Lung microvascular endothelial cell (primary cell): ENCODE results near the gene FAM171A1. TPM values are rescaled to one million over a fixed set of nuclear protein-coding genes. Genes with fewer than 3 reads are reported as not detected.

Source experiments
- DNase-seq, 2 donors: peaks; one replicate each; pipeline versions ENCODE4 v3.0.0 to v3.0.0-alpha.2; 2010; ENCODE audit warnings: low read depth in 2 of 2
- total RNA-seq: library from RNA; depleted of rRNA; stranded (reverse); fragments of >200 nt; gene quantifications from 2 replicates; pipeline ENCODE4 v1.2.1, GENCODE V29; 2014

FAM171A1 gene
- total RNA-seq, 1 donor from 2014 or later = 40.9 TPM

DNA sequence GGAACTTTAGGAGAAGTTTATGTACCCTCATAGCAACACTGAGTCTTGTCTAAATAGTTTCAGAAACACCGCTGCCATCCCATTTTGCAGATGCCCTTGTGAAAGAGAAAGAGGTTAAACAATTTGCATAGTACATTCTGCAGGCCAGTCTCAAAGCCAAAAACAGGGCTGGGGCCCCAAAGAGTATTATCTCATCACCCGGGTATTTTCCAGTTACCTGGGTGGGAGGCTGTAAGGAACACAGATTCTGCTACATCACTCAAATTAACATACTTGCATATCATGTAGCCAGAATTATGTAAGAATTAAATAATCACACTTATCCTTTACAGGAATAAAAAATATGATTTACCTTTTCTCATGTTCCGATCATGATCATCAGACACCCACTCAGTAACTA lies 3.1 kb upstream of the FAM171A1 start:
- DNase-seq = no peak

DNA sequence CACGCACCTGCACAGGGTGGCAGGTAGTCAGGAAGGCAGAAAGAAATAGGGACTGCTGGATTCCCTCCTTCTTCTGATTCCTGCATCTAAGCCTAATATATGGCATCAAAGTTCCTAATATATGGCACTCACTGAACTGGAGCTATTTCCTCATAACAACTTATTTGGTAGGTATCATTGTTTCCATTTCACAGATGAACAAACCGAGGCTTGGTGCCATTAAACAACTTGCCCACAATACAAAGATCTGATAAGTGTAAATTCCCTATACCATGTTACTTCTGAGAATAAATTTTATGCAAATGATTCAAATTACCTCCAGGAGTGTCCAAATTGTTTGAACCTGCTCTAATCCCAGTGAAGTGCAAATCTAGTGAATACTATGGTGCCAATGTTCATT lies 2.1 kb upstream of the FAM171A1 start:
- no peak for DNase-seq

DNA sequence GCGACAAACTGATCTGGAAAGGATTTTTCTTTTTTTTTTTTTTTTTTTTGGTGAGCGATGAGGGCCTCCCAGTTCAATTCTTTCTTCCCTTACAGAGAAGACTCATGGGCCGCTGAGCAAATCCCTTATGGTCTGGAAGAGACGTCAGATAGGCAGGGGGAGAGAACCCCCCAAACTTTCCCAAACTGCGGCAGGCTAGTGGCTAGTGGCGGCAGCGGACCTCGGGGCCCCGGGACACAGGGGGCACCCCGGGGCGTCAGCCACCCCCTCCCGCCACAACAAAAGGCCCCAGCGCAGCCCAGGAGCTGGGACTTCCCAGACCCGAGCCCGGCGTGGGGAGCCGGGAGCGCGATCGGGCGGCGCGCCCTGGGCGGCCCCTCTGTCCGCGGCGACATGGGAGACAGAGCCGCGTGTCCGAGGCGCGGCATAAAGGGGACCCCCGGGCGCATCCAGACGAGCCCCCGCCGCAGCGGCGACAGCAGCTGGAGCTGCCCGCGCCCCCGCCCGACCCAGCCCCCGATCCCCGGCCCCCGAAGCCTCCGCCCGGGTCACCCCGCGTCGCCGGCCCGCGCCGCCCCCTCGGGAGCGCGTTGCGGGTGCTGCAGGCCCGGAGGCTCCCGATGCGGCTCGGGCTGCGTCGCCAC lies 755 bp downstream of the FAM171A1 start:
- DNase-seq = peak; percentile 30 to 40

DNA sequence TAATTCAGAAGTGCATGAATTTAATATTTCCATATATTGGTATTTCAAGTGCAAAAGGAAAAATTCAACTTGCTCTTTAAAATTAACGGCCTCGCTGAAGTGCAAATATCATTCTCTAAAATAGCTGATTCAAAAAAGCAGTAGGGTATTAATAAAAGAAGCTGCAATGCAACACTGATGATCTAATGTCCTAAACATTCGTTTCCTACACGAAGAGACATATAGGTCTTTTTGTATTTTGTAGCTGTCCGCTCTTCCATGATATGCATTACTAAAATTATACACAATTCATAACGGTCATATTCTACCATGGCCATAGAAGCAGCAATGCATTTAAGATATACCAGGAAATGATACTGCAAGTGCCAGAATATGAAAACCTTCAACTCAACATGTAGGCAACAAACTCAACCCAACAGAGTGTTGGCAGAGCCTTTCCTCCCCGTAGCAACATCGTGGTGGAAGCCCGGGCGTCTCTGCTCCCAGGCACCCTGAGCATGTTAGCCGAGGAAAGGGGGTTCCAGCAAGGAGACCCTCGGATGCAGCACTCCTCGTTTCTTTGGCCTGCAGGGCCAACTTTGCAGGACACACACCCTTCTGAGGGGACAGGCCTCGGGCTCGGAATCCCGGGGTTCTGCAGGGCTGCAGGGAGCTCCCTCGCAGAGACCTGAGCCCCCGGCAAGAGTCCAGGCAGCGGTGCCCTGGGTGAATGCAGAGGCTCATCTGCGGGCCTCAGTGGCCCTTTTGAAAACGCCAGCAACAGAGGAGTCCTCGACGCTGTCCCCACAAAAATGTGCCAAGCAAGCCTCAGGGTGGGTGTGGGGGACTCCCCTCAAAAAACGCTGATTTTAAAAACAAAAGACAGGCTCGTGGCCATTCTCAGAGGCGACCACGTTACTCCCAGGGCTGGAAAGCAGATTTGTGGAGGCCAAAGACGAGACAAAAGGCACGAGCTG lies 1.6 kb downstream of the FAM171A1 start:
- DNase-seq = peak; percentile 19 to 30

DNA sequence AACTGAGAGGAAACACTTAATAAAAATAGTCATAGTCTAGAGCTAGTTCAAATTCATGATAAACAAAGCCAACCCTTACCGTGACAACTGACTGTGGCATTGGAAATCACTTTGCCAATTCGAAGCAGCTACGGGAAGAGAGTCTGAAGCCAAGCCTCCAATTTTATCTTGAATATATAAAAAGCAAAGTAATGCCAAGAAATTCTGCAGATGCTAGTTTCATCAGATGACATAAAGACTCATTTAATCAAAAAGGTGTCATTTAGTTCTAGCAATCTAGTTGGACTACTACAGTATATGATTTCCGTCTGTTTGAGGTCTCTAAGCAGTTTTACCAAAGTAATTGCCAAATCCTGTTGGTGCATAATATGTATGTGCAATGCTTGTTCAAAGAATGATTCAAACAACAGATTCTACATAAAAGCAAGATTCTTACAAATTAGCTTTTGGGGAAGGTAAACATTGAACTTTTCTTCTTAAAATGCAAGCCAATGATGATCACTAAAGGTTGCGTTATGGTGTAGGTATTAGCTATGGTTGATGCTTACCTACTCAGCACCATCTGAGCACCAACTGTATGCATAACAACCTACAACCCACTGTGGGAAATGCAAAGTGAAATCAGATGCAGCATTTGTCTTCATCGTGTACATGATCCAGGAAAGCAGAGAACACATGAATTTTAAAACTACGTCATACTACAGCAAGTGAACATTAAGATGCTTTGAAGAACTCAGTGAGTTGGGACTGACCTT lies 2.8 kb downstream of the FAM171A1 start:
- no peak for DNase-seq

DNA sequence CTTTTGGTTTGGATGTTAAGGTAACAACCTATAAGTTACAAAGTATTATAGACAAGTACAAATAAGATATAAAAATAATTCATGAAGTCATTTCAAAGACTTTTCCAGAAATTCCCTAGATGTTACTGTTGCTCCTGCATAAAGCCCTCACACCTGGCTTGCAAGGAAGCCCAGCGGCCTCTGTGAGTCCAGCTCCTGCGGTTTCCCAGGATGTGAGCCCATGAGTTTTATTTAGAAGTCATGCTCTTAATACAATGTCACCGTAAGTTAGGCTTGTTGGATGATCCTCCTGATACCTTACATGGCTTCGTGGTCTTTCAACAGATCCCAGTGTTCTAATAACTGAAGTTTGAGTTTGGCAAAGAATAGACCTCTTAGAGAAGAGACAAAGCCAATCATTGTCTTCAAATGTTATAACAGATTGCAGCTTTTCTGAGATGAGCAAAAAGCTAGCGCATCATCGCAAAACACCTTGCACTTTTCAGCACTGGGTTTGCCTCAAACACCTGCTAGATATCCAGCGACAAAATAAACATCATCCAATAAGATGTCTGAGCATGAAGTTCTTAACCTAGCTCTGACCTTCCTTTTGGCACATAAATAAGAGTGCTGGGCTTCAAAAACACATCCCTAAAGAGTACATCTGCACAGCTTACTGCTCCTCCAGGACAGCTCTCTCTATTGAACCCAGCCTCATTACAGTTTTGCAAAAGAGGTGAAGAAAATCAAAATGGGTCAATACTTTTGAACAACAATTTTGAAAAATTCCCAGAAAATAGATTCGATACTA lies 3.6 kb downstream of the FAM171A1 start:
- no peak for DNase-seq

DNA sequence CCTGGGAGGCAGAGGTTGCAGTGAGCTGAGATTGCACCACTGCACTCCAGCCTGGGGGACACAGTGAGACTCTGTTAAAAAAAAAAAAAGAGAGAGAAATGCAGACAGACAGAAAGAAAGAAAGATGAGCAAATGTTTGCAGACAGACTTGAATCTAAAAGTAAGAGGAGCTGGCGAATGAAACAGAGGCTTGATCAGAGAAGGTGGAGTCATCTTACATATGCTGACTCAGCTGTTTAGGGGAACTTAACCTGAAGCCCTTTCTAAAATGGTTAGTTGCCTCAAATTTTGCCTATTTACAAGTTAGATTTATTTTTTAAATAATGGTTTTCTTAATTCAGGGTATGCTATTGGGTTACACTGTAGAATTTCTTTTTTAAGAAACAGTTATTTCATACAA lies 5.4 kb downstream of the FAM171A1 start:
- DNase-seq = no peak

DNA sequence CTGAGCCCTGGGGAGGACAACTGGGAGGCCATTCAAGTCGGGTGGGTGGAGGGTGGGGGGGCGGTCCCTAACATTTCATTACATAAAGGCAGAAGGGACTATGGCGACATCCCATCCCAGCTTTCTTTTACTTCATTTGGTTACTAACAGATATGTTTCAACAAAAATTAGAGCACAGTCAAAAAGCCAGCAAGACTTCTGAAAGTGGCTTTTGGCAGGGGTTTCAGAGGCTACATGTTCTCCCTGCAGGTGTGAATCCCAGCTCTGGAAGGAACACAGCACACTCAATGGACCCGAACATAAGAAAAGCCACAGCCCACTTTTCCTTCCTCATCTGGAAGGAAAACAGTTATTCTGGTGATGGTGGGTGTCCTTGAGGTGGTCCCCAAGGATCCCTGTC lies 7.1 kb downstream of the FAM171A1 start:
- DNase-seq = no peak

DNA sequence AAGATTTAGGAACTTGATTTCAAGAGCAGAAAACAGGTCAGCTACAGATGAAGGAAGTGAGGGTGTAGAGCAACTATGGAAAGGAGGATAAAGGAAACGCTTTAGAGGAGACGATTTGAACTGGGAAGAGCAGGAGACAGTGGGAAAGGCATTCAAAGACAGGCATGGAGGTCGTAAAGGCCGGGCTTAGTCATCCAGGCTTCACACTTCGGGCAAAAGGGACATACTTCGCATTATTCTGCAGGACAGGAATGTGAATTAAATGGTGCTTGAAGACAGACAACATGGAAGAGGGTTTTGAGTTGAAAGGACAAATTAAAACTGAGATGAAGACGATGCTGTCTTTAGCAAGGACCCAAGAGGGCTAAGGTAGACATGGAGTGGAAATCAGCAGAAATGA lies 8.1 kb downstream of the FAM171A1 start:
- peak in 1 of 2 donors; percentile 39 for DNase-seq

DNA sequence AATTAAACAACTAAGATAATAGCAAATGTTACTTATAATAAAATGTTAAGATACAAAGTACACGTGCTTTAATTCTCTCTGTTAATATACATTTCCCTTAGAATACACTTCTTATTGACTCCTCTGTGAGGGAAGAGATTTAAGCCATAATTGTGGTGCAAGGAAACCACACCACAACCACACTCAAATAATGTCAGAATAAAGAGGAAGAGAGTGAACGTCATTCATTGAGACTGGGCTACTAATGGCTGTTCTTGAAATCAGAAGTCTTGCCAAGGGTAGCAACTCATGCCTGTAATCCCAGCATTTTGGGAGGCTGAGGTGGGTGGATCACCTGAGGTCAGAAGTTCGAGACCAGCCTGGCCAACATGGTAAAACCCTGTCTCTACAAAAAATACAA lies 10.0 kb downstream of the FAM171A1 start:
- DNase-seq = no peak

DNA sequence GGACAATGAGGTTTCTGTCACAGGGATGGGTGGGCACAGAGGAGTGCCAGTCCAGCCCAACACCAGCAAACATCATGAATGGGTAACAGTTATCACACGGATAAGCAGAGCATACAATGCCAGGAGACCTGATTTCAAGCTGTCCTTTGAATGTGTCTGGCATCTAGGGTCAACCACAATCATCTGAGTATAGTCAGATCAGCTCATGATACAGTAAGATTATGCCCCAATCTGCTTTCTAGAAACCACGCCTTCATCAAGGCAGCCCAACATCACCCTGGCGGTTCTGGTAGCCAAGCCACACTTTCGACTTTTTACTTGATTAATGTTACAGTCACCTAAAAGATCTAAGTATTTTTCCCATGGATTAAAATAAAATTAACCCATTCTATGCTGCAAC lies 10.5 kb downstream of the FAM171A1 start:
- no peak for DNase-seq

DNA sequence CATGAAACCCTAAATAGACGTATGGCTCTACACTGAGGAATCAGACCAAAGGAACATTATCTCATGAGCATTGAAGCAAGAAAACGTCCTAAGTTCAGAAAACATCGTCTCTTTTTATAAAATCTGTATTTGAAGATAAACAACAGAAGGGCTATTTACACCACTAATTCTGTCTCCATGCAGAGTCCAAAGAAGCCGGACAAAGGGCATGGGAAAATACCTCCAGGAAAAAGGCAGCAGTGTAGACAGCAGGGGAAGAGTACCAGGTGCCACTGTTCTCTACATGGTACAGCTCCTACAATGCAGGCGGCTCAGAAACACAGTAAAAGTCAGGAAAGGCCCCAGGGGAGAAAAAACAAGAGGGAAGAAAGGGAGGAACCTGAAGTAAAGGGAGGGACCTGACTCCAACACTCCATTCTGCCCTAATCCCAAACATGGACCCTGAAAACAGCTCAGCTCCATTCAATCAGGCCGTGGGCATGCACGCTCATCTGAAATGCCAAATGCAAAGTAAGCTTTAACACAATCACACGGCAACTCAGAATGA lies 17.5 kb downstream of the FAM171A1 start:
- DNase-seq = no peak

DNA sequence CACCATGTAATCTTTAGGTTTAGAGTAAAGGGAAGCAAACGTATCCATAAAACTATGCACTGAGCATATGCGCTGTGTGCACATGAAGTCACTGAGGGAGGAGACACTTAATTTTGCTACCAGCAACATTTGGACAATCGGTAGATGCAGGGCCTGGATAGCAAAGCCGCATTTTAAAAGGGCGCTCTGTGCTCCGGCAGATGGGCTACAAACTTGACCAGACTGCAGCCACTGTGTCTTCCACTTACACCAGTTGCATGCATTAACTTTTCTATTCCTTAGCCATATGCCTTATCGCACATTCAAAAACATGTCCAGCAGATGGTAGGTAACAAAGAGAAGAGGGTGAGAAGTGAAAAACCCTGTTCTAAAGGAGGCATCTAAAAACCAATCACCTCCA lies 18.3 kb downstream of the FAM171A1 start:
- DNase-seq = no peak

DNA sequence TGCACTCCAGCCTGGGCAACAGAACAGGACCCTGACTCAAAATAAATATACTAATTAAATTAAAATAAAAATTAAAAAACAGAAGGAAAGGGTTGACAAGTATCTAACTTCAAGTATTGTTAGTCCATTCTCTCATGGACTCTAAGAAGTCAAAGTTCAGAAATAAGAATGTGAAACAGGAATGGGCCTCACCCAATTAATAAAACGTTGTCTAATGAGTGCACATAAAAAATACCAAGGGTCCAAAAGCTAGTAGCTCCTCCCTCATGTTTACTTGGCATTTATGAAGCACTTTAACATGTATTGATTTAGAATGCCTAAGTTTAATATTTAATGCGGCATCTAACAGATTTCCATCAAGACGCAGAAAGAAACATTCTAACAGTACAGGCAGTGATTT lies 18.9 kb downstream of the FAM171A1 start:
- no peak for DNase-seq

DNA sequence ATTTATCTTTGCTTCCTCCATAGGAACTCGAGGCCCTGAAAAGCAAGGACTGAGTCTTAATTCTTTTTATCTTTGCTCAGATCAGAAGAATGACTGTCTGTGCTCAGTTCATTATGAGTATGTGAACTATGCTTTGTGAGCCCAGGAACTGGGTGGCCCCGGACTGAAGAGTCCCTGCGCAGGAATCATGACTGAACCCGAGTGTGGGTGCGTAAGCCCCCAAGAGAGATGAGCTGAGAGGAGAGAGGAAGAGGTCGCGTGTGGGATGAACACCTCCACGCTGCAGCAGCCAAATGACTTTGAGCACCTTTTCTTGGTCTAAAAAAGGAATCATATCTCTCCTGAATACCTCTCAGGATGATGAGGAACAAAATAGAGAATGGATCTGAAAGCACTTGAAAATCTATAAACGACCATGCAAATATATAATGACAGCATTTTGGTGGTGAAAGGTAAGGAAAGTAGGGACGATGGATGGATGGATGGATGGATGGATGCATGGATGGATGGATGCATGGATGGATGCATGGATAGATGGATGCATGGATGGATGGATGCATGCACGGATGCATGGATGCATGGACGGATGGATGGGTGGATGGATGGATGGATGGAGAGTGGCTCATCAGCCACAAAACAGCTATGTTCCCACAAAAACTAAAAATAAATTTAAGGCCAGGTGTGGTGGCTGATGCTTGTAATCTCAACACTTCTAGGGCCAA lies 19.8 kb downstream of the FAM171A1 start:
- no peak for DNase-seq

DNA sequence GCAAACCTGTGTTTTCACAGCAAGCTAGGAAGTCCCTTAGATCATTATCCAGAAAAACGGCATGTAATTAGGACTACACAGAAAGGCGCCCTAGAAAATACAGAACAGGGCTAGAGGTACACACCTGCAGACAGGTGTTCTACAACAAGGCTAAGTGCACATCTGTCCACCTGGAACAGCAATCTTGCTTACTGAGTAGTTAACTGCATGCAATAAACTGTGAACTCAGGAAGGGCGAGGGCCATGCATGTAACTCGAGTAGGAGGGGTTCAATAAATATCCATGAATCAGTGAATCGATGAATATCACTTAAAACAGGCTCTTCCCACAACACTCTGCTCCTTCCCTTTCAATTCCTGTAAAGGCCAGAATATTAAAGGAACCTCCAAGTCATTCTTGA lies 22.0 kb downstream of the FAM171A1 start:
- no peak for DNase-seq

DNA sequence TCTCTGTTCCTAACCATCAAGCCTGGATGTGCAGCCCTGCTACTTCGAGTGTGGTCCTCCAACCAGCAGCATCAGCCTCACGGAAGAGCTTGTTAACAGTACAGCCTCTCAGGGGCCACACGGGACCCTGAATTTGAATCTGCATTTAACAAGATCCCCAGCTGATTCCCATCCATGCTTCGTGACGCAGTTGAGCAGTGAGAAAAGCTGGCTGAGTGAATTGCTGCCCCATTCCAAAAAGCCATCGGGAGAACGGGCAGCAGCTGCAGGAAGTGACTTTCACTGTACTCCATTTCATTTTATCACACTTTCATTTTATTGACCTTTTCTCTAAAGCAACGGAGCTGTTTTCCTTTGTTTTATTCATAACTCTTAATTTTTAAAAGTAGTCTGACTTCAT lies 22.5 kb downstream of the FAM171A1 start:
- peak; percentile 32 to 42 for DNase-seq

DNA sequence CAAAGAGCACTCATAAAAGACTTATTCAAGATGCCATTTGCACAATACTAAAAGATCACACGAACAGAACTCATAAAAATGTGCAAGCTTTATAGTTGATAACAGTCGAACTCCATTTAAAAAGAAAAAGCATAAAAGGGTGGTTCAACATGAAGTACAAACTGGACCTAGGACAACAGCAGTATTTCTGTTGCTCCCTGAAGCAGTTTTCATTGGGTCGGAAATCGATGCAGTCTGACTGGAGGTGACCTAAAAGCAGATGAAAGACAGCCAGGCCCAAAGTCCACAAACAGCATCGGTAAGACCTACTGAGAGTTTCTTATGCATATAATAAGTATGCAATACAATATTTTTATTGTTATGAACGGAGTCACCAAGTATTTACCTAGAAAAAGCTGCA lies 23.9 kb downstream of the FAM171A1 start:
- no peak for DNase-seq

DNA sequence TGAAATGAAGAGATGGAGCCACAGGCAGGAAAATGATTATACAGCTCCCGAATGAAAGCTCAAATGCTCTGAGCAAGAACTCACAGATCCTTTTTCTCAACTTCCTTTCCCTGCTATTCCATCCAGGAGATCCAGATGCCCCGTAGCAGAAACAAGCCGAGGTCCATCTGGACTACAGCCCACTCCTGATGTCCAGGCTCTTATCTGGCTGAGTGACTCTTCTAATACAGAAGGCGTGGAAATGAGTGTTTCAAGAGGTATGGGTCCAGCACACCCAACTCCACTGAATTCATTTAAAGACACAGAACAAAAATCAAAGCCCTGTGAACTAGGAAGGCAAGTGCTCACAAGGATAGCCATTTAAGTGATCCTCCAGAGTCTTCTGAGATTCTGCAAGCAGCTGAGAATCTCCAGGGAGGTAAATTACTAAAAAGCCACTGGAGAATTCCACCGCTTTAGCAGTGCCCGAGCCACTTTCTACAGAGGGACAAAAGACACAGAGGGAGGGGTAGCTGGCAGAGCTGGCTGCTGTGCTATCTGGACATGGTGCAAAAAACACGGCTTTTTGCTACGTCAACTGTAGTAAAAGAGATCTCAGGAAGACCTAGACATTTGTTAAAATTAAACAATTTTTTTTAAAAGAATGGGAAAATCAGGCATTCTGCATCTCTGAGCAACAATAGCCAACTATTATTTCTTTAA lies 24.5 kb downstream of the FAM171A1 start:
- no peak for DNase-seq

DNA sequence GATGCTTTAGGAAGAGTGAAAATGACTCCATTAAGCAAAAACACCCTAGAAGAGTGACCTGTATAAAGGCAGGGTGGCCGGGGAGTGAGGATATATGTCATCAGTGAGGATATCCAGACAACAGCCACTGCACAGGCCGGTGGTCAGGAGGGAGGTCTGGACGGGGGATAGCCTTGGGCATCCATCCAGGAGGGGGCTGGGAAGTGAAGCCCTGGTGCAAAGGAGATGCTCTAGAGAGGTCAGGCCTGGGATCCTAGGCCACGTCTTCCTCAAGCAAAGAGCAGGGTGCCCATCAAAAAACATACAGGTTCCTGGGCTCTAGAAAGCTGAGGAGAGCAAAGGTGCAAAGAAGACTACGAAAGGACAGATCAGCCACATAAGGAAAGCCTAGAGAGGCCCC lies 25.6 kb downstream of the FAM171A1 start:
- DNase-seq = no peak
